ENCODE measurements around the gene CCDC6. TPM values are rescaled to one million over a fixed set of nuclear protein-coding genes. Genes with fewer than 3 reads are reported as not detected.

CCDC6 gene
- total RNA-seq, 1 experiment from 2014 or later = 58.4 TPM

- H3K79me2 ChIP-seq (ENCODE audit: insufficient read depth, low read length) = no peaks in the 10 kb centered on the region
- DNase-seq = no peak
- H3K27ac Mint-ChIP-seq = no peak overlapping the region
Observed at GRCh38 chr10:59748834-59749233, 157.5 kb downstream of the CCDC6 start.

More at GRCh38 chr10:59748834-59749233, 157.5 kb downstream of the CCDC6 start:
- Histone ChIP-seq H4K5ac (ENCODE audit: insufficient read length, low read depth, low read length) (no peak overlapping the region), H3K79me1 (ENCODE audit: insufficient read depth, low read depth, low read length, poor library complexity, severe bottlenecking) (no peaks in the 10 kb centered on the region), H2BK5ac (ENCODE audit: insufficient read length, low read length) (no peak overlapping the region), H2AFZ (ENCODE audit: low read length) (no peak overlapping the region), H4K20me1 (ENCODE audit: control insufficient read depth, insufficient read depth, insufficient read length) (no peaks in the 10 kb centered on the region), H3K9me3 (ENCODE audit: control insufficient read depth, low read depth, low read length) (no peaks in the 10 kb centered on the region), H3K4me1 (ENCODE audit: insufficient read depth, low read length) (no peaks in the 10 kb centered on the region), H3K27ac (ENCODE audit: insufficient read length, low read depth, low read length) (no peak overlapping the region), H4K91ac (ENCODE audit: insufficient read length, low read depth, low read length) (no peak overlapping the region), H3T11ph (ENCODE audit: low read length) (no peak overlapping the region), H3K9ac (ENCODE audit: extremely low read depth, insufficient read length, low read length) (no peak overlapping the region), H3K56ac (ENCODE audit: insufficient read length, low read depth, low read length) (no peak overlapping the region), H3K23me2 (ENCODE audit: insufficient read length, low read depth, low read length, poor library complexity, severe bottlenecking) (no peaks in the 10 kb centered on the region), H2AK5ac (ENCODE audit: insufficient read length, low read length) (no peak overlapping the region), H2BK120ac (ENCODE audit: low read depth, low read length, poor library complexity, severe bottlenecking) (no peak overlapping the region), H3K4ac (ENCODE audit: low read depth, low read length) (no peak overlapping the region), H2BK20ac (ENCODE audit: low read depth, low read length, poor library complexity, severe bottlenecking) (no peak overlapping the region), H4K8ac (replicated peaks; ENCODE audit: insufficient read length, low read depth, low read length) (no peak overlapping the region), H2BK15ac (ENCODE audit: low read depth, low read length) (no peak overlapping the region), H3K23ac (ENCODE audit: insufficient read length, low read depth, low read length) (no peak overlapping the region), H3K4me2 (ENCODE audit: insufficient read depth, insufficient read length, low read length) (no peak overlapping the region), H3K14ac (ENCODE audit: insufficient read depth, low read length) (no peak overlapping the region), H2BK12ac (ENCODE audit: insufficient read length, low read depth, low read length) (no peak overlapping the region), H3K27me3 (ENCODE audit: insufficient read depth, low read length) (no peaks in the 10 kb centered on the region), H3K18ac (ENCODE audit: insufficient read length, low read depth, low read length) (no peak overlapping the region)
- Mint-ChIP-seq H3K27me3 (ENCODE audit: low read depth) (no peaks in the 10 kb centered on the region), H3K36me3 (ENCODE audit: insufficient read depth in 1 of 3, low read depth in 3 of 3) (peaks cover 3 to 11% (median 3%) of the 10 kb centered on the region in 3 experiments; a peak in 6 of 7 replicates), H3K4me3 (no peak overlapping the region), H3K9me3 (peaks cover 8 to 13% of the 10 kb centered on the region in 2 experiments), H3K4me1 (no peaks in the 10 kb centered on the region)
- no CpG with 5 or more reads among the region's 1 CpG for WGBS (ENCODE audit: extremely low coverage, insufficient read length, low lambda C conversion rate)
- no peak for TF ChIP-seq CTCF (conservative IDR thresholded peaks at IDR 0.05)
